Pons (tissue), 1 donor: ENCODE results near the gene SNAPIN.

Experiments used
- DNase-seq: peaks from one replicate; pipeline ENCODE4 v3.0.0-alpha.2; 2016; ENCODE audit warnings: low spot score

Gene SNAPIN, protein sequence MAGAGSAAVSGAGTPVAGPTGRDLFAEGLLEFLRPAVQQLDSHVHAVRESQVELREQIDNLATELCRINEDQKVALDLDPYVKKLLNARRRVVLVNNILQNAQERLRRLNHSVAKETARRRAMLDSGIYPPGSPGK

DNA sequence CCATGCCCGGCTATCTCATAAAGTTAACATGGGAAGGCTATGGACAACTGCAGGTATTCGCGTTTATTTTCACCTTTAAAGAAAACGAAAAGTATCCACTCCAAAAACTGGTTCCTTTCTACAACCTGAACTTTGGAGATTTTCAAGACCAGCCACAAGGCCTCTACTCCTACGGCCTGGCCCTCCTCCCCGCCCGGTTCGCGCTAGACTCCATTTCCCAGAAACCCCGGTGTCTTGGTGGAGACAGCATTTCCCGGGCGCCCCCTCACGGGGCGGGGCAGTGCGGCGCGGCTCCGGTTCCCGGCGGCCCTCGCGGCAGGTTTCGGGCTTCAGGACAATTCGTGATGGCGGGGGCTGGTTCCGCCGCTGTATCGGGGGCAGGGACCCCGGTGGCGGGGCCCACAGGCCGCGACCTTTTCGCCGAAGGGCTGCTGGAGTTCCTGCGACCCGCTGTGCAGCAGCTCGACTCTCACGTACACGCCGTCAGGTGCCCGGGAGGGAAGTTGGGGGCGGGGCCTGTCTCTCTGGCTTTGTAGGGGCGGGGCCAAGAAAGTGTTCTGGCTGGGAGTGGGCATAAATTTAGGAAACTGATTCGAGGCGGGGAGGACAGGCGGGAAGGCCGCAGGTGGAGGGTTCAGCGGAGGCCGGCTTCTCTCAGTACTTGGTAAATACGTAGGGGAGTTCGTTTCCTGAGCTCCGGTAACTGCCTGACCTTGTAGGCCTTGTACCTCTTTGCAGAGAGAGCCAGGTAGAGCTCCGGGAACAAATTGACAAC is at the start of gene SNAPIN:
Gene SNAPIN (plus strand): TSS at position 304 of the 775 bp plus-strand sequence. CDS start 41 bp downstream, at position 345.
- peak; percentile 84 for DNase-seq

DNA sequence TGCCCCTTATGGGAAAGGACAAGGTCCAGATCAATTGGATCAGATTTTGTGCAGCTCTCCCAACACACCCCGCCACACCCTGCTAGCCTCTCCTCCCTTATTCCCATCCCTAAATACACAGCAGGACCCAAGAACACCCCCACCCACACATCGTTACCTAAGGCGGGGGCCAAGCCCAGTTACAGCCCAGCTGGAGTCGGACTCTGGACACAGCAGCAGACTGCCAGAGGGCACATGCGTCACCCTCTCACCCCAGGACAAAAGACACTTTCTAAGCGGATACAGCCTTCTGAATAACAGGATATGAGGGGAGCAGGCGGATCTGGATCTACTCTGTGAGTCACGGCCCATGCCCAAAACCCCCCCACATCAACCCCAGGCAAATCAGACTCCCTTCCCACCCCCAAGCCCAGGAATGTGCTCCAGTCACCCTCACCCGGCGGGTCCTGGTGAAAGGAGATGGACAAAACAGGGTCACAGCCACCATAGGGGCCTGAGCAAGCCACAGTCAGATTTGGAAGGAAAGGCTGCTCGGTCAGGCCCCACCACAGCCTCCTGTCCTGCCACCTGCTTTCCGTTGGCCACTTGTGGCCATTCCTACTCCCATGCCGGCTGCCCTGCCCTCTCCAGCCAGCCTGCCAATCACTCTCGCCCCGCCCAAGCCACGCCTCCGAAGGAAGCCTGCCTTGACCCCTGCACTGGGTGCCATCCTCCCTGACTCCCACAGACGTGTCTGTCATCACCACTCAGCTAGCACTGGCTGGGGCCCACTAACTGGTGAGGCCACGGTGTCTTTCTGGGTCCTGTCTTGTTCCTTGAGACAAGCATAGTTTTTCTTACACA is 49.5 kb upstream of the SNAPIN start:
- peak; percentile 85 for DNase-seq

DNA sequence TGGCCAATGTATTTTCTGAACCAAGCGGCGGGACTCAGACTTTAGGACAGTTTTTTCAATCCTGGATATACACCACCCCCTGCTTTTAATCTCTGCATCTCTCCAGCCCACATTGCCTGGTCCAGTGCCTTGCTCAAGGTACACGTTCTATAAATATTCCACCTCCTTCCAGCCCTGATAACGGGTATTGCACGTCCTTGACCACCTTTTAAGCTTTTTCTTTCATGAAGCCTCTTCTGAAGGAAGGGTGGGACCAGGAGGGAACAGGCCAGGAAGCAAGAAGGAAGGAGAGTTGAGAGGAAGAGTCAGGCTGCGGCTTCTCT is 49.0 kb upstream of the SNAPIN start:
- no peak for DNase-seq

- no peak for DNase-seq
Observed at GRCh38 chr1:153610334-153610733, 48.2 kb upstream of the SNAPIN start.

DNA sequence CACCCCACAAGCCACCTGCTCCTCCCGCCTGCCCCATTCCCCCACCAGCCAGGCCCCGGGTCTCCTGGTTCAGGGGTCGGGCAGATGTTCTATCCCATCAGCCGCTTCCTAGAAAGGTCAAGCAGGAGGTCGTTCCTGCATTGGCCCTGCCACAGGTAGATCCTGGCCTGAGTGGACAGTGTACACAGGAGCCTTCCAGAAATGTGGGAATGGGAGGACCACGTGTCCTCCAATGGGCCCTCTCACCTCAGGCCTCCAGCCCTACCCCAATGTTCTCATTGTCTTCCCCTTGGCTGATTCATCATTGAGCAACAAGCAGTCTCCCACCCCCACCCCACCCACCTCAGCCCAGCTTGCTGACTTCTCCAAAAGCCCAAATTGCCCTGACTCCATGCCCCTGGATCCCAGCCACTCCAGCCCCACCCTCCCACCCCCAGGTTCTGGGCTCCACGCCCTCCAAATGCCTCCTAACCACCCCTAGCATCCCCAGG is 47.6 kb upstream of the SNAPIN start:
- DNase-seq: no peak

- no peak for DNase-seq
Observed at GRCh38 chr1:153611356-153611755, 47.1 kb upstream of the SNAPIN start.

DNA sequence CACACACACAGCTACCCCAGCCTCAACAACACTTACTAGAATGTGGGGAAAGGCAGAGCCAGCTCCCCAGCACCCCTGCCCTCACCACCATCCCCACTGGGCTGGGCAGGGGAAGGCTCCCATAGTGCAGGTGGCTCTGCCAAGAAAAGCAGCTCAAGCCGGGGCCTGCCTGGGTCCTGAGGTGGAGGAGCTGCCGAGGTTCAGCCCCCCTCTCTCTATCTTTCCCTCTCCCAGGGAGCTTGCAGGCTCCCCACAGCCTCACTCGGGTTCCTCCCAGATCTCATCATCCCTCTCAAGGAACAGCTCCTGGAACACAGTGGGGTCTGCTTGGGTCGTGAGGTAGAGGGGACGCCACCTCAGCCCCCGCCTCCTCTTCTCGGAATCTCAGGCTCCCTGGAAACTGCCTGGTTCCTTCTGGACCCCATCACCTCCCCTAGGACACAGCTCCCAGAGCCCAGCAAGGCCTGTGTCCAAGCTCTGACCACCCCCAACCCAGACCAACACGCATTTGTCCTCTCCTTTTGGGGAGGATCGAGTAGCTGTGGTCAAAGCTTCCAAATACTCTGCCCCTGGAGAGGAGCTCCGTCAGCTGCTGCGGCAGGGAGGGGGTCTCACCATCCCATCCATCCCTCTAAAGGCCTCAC is 46.3 kb upstream of the SNAPIN start:
- no peak for DNase-seq

- DNase-seq: no peak
Observed at GRCh38 chr1:153612755-153613331, 45.7 kb upstream of the SNAPIN start, which contains the start of gene S100A16. TSS of gene S100A16 (minus strand) at chr1:153613137. CDS start at chr1:153608151, 4,986 bp downstream.

DNA sequence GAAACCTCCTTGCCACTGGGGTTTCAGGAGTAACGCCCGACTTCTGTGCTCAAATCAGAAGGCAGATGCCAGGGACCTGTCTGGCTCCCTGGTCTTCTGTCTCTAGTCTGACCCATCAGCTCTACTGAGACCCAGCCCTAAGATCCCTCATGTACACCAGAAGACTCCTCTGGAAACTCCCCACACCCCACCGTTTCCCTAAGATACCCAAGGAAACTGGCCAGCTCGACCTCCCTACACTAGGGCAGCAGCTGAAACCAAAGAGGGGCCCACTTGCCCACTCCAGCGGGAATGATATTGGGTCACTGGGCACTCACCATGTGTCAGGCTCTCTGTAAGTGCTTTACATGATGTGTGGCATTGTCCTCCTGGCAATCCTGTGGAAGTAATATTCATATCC is 45.1 kb upstream of the SNAPIN start:
- DNase-seq: no peak

GRCh38 chr1:153614189-153614900 is 44.2 kb upstream of the SNAPIN start:
- DNase-seq: no peak

DNA sequence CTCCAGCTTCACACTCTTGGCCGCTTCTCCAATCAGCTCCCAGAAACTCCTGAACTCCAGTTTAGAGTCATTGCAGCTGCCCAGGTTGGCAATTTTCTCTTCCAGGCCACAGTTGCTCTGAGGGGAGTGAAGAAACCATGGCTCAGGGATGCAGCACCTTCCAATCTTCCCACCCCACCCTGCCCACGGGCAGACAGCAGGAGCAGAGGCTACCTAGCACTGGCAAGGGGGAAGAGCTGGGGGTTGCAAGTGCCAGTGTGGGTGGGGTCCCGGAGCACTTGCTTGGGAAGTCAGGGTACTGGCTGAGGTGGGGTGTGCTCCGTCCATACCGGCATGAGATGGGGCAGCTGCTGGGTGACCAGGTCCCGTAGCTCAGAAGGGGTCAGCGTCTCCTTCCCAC is 43.6 kb upstream of the SNAPIN start:
- no peak for DNase-seq

- DNase-seq: no peak
Observed at GRCh38 chr1:153615406-153615805, 43.1 kb upstream of the SNAPIN start.

GRCh38 chr1:153616144-153616916 is 42.2 kb upstream of the SNAPIN start, which contains the start of gene S100A14:
TSS of gene S100A14 (minus strand) at chr1:153616325. CDS start at chr1:153615858, 467 bp downstream.
- DNase-seq: no peak

DNA sequence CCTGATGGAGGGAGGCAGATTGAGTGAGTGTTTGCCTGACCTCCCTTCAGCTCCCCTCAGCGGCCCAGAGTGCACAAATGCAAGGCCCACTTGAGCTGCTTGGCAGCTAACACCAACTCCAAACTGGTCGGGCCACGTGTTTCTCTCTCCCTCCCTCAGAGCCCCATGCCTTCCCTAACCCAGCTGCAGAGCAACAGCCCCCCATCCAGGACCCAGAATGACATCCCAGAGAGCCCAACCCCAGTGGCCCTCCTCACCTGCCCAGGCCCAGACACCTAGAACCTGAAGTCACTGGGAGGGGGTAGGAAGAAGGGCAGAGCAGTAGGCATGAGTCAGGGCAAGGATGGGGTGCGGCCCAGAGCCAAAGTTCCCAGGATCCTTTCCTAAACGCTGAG is 41.6 kb upstream of the SNAPIN start:
- no peak for DNase-seq

- DNase-seq: no peak
Observed at GRCh38 chr1:153617663-153618062, 40.8 kb upstream of the SNAPIN start.

DNA sequence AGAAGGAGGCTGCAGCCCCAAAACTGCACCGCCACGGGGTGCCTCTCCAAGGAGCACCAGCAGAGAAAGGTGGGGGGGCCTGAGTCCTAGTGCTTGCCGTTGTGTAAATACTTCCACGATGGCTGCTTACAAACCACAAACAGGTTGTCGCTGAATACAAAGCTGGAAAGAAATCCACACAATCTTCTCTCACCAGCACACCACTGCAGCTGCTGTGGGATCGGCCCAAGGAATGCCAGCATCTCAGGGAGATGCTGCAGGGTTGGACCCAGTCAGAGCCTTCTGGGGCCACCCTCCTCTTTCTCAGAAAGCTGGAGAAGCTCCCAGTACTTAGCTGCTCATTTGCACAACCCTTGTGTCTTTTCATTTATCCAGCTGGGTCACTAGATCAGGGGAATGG is 39.3 kb upstream of the SNAPIN start:
- no peak for DNase-seq

DNA sequence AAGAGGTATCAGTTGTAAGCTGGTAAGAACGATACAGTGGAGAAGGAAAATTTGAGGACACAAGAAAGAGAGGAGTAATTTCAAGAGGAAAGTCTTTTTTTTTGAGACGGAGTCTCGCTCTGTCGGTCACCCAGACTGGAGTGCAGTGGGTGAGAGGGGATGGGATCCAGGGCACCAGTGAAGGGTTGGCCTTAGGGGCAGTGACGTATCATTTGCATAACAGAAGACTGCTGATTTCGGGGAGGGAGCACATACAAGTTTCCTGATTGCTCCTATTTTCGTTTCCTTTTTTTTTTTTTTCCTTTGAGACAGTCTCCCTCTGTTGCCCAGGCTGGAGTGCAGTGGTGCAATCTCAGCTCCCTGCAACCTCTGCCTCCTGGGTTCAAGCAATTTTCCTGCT is 35.4 kb upstream of the SNAPIN start:
- DNase-seq: no peak

GRCh38 chr1:153624965-153625611 is 33.4 kb upstream of the SNAPIN start:
- no peak for DNase-seq

DNA sequence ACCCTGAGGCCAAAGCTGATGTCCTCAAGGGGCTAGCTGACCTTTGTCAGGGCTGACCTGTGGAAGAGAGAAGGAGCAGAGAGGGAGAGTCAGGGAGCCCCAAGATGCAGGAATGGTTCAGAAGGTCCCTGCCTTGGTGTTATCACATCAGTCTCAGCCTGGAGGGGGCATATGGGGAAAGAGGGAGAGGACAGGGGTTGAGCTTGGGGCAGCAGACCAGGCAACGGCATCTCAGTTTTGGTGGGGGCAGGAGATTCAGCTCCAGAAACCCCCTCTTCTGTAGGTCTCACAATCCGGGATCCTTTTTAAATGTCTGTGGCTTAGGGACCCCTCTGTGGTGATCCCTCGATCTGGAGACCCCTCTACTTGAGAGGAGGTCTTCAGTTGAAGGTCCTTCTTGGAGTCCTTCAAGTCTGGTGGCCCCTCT is 32.0 kb upstream of the SNAPIN start:
- no peak for DNase-seq
